Suprapubic skin (tissue), 4 donors: ENCODE results near the gene RIBC2. TPM values are rescaled to one million over a fixed set of nuclear protein-coding genes. Genes with fewer than 3 reads are reported as not detected.
A peak's percentile ranks its signal among the peaks of the same experiment; 100 is the strongest.

Source experiments
- DNase-seq, 2 donors: peaks; one replicate each; pipeline ENCODE4 v3.0.0-alpha.2; 2019; ENCODE audit warnings: low spot score in 2 of 2
- H3K27ac ChIP-seq: fragments of 200-600 bp; sonication (generic); one replicate; pipeline ENCODE4 v1.5.1; 2019
- H3K27me3 ChIP-seq: fragments of 200-600 bp; sonication (generic); one replicate; pipeline ENCODE4 v1.5.1; 2019
- H3K36me3 ChIP-seq: fragments of 200-600 bp; sonication (generic); one replicate; pipeline ENCODE4 v1.5.1; 2019
- H3K4me1 ChIP-seq: fragments of 200-600 bp; sonication (generic); one replicate; pipeline ENCODE4 v1.5.1; 2019
- H3K4me3 ChIP-seq: fragments of 200-600 bp; sonication (generic); one replicate; pipeline ENCODE4 v1.5.1; 2019; ENCODE audit warnings: mild to moderate bottlenecking
- H3K9me3 ChIP-seq: fragments of 200-600 bp; sonication (generic); one replicate; pipeline ENCODE4 v1.5.1; 2019
- EP300 ChIP-seq: sonication (generic); formaldehyde crosslinking; IDR thresholded peaks from one replicate; pipeline ENCODE4 v1.6.1; 2017; ENCODE audit warnings: antibody characterized with exemption
- POLR2A ChIP-seq, 2 donors: fragments of 450-650 bp; IDR thresholded peaks; one replicate each; pipeline ENCODE4 v1.6.1; 2017; ENCODE audit warnings: antibody characterized with exemption in 2 of 2, mild to moderate bottlenecking in 2 of 2, moderate library complexity in 2 of 2
- POLR2AphosphoS5 ChIP-seq, 3 donors: sonication (generic); formaldehyde crosslinking; IDR thresholded peaks; one replicate each; pipeline ENCODE4 v1.6.1; 2017; ENCODE audit warnings: antibody characterized with exemption in 3 of 3
- WGBS: methylation state at CpG from one replicate; pipeline ENCODE4 v1.1.5; 2018; 5-methylcytosine and 5-hydroxymethylcytosine counted together
- total RNA-seq, 4 donors: library from RNA; depleted of rRNA; stranded (reverse); fragments of >200 nt; gene quantifications; one replicate each; pipeline ENCODE4 v1.1.0, GENCODE V29; 2016
- TF ChIP-seq, protein P1 (sequence below), 2 donors: fragments of 200-600 bp in 1 of 2; fragments of 450-650 bp in 1 of 2; sonication (generic) in 1 of 2; IDR thresholded peaks; one replicate each; pipeline ENCODE4 v1.5.1; 2016 to 2019; ENCODE audit warnings: antibody characterized with exemption in 2 of 2, mild to moderate bottlenecking in 1 of 2, moderate library complexity in 1 of 2

The RIBC2 gene
- total RNA-seq, 4 donors from 2014 or later: 0.30 to 5.7 TPM; not detected in 2

DNA sequence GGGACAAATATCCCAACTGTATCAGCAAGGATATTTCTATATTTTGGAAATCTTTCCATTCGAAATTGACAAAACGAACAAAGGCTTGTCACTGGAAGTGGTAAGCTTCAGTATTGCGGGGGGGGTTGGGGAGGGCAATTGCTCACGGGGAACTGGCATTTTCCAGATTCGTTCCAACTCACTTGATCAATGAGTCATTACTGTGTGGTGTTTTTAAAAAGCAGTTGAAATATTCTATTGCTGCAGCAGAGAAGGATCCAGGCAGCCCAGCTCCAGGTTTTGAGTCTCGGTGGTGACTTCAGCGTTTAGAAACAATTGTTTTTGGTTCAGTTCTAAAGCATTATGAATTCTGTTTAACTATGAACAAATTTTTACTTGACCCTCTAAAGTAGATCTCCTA is 55.4 kb downstream of the RIBC2 start:
- TF ChIP-seq EP300 (no peak), POLR2A (IDR thresholded peaks at IDR 0.05) (no peak), POLR2AphosphoS5 (IDR thresholded peaks at IDR 0.05) (no peak)
- TF ChIP-seq, protein P1, sequence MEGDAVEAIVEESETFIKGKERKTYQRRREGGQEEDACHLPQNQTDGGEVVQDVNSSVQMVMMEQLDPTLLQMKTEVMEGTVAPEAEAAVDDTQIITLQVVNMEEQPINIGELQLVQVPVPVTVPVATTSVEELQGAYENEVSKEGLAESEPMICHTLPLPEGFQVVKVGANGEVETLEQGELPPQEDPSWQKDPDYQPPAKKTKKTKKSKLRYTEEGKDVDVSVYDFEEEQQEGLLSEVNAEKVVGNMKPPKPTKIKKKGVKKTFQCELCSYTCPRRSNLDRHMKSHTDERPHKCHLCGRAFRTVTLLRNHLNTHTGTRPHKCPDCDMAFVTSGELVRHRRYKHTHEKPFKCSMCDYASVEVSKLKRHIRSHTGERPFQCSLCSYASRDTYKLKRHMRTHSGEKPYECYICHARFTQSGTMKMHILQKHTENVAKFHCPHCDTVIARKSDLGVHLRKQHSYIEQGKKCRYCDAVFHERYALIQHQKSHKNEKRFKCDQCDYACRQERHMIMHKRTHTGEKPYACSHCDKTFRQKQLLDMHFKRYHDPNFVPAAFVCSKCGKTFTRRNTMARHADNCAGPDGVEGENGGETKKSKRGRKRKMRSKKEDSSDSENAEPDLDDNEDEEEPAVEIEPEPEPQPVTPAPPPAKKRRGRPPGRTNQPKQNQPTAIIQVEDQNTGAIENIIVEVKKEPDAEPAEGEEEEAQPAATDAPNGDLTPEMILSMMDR (IDR thresholded peaks at IDR 0.05): no peak
- Histone ChIP-seq H3K36me3 (no peaks in the 10 kb centered on the region), H3K4me3 (no peak overlapping the region), H3K9me3 (no peaks in the 10 kb centered on the region), H3K27ac (peak overlapping the region; percentile 69), H3K27me3 (no peaks in the 10 kb centered on the region), H3K4me1 (peaks cover 40% of the 10 kb centered on the region)
- no peak for DNase-seq
- WGBS: 34% methylated on average over 7 of the region's 7 CpGs

DNA sequence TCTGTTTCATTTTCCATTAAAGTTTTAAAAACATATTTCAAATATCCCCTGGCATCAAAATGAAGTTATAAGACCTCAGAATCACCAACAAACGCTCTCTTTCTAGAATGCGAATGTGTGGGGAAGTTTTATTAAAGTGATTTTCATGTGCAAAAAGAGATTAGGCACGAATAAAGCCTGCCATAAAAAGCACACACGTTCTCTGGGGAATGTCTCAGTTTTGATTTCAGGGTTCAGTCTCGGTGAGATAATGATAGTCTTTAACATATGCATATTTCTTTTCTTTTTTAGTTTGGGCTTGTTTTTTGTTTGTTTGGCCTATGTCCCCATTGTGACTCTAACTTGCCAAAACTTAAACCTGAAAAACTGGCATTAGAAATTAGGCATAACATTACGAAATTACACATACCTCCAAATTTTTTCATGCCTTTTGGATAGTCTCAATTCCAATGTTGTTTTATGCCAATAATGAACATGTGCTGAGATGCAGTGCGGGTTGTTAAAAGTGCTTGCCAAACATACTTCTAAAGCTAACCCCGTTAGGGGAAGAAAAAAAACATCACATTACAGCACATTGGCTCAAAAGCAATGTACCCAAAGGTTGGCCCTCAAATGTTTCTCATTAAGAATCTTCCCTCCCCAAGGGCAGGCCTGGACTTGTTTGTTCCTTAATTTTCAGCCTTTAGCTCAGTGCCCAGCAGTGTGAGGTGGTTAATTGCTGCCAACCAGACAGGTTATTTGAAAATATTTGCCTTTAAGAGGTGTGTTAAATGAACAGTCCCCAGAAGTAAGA is 56.0 kb downstream of the RIBC2 start:
- H3K27me3 ChIP-seq: no peaks in the 10 kb centered on the region
- no peak for DNase-seq
- peaks cover 46% of the 10 kb centered on the region for H3K4me1 ChIP-seq
- no peaks in the 10 kb centered on the region for H3K36me3 ChIP-seq
- H3K9me3 ChIP-seq: no peaks in the 10 kb centered on the region
- peak overlapping the region; percentile 69 for H3K27ac ChIP-seq
- H3K4me3 ChIP-seq: no peak overlapping the region
- 23% methylated on average over 8 of the region's 8 CpGs for WGBS
- TF ChIP-seq POLR2AphosphoS5 (IDR thresholded peaks at IDR 0.05) (peak in 1 of 3 donors; percentile 43), EP300 (no peak)

DNA sequence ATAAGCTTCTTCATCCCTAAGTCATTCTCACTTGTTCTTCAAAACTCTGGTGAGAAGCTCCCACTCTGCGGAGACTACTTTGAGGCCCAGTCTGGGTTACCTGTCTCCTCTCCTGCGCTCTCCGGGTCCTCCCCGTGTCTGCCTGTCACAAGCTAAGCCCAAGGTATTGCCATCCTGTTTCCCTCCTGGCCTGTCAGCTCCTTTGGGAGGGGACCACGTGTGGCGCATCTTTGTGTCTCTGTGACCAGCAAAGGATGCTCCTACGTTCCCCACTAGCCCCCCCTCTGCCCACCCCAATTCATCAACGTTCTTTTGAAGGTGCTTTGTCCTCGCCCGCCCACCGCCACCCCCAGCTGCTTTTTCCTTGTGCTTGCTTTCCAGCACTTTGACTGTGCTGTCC is 57.4 kb downstream of the RIBC2 start:
- H3K4me1 ChIP-seq: peaks cover 48% of the 10 kb centered on the region
- H3K27me3 ChIP-seq: no peaks in the 10 kb centered on the region
- WGBS: 78% methylated on average over 11 of the region's 11 CpGs
- H3K4me3 ChIP-seq: no peak overlapping the region
- no peaks in the 10 kb centered on the region for H3K36me3 ChIP-seq
- no peaks in the 10 kb centered on the region for H3K9me3 ChIP-seq
- DNase-seq: no peak
- TF ChIP-seq, protein P1 (IDR thresholded peaks at IDR 0.05): no peak
- TF ChIP-seq POLR2A (IDR thresholded peaks at IDR 0.05): no peak
- no peak for TF ChIP-seq EP300
- peak overlapping the region; percentile 69 for H3K27ac ChIP-seq

DNA sequence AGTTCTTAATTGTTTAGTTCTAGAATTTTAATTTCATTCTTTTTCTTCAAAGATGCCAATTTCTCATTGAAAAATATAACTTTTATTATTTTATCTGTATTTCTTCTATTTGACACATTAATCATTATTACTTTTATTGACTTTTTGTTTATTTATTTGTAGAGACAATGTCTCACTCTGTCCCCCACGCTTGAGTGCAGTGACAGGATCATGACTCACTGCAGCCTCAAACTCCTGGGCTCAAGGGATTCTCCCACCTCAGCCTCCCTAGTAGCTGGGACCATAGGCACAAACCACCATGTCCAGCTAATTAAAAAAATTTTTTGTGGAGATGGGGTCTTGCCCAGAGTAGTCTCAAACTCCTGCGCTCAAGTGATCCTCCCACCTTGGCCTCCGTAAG is 58.9 kb downstream of the RIBC2 start:
- no peak overlapping the region for H3K27ac ChIP-seq
- TF ChIP-seq, protein P1 (IDR thresholded peaks at IDR 0.05): no peak
- TF ChIP-seq POLR2AphosphoS5 (IDR thresholded peaks at IDR 0.05) (no peak), EP300 (no peak), POLR2A (IDR thresholded peaks at IDR 0.05) (no peak)
- H3K9me3 ChIP-seq: no peaks in the 10 kb centered on the region
- no peak overlapping the region for H3K4me3 ChIP-seq
- DNase-seq: no peak
- WGBS: 89% methylated on average over 3 of the region's 3 CpGs
- peaks cover 64% of the 10 kb centered on the region for H3K4me1 ChIP-seq
- H3K27me3 ChIP-seq: no peaks in the 10 kb centered on the region
- H3K36me3 ChIP-seq: no peaks in the 10 kb centered on the region

DNA sequence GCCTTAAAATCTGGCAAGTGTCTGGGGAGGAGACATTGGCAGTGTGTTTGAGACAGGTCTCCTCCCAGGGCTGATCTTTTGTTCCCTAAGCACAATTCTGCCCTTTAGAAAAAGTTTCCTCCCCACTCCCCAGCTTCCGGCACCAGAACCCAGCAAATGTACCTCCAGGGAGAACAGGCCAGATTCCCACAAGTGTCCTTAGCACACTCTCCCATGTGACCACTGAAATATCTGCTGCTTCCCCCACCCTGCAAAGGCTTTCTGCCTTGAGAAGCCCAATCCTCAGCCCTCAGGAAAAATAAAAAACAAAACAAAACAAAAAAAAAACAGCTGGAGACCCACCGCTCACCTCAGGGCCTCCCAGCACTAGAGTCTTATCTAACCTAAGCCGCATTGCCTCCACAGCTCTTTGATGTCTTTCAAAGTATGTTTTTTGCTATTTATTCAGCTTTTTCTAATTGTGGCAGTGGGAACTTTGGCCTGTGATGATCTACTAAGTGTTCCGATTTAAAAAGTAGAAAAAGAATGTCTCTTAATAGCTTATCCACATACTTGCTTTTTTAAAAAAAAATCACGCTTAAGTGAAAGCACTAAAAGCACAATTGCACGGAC is 60.2 kb downstream of the RIBC2 start:
- WGBS: 71% methylated on average over 6 of the region's 6 CpGs
- Histone ChIP-seq H3K4me1 (peaks cover 60% of the 10 kb centered on the region), H3K27ac (peak overlapping the region; percentile 36), H3K4me3 (no peak overlapping the region), H3K9me3 (no peaks in the 10 kb centered on the region), H3K36me3 (no peaks in the 10 kb centered on the region), H3K27me3 (no peaks in the 10 kb centered on the region)
- no peak for TF ChIP-seq POLR2AphosphoS5 (IDR thresholded peaks at IDR 0.05)
- TF ChIP-seq, protein P1 (IDR thresholded peaks at IDR 0.05): no peak
- no peak for TF ChIP-seq EP300
- DNase-seq: no peak
